Measurements from ENCODE around the gene GPRC5C. TPM values are rescaled to one million over a fixed set of nuclear protein-coding genes. Genes with fewer than 3 reads are reported as not detected.
A peak's percentile ranks its signal among the peaks of the same experiment; 100 is the strongest.

Gene GPRC5C
- total RNA-seq, 4 donors from 2014 or later, result 11.3 to 27.2 (median 14.3) TPM

DNA sequence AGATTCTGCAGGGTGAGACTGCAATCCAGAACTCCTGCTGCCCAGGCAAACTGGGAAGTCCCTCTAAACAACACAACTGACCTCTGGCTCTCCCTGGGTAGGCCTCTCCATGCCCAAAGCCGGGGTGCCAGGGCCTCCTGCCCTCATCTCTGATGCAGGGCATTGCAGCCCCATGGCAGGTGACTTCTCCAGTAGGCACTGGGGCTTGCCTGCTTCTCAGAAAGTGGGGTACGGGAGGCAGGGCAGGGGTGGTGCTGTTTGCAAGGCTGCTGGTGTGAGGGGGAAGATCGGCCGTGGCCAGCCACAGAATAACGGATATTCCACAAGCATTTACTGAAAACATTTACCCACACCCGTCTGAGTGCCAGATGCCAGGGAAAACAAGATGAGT is 4.1 kb upstream of the GPRC5C start:
- TF ChIP-seq, protein P1, sequence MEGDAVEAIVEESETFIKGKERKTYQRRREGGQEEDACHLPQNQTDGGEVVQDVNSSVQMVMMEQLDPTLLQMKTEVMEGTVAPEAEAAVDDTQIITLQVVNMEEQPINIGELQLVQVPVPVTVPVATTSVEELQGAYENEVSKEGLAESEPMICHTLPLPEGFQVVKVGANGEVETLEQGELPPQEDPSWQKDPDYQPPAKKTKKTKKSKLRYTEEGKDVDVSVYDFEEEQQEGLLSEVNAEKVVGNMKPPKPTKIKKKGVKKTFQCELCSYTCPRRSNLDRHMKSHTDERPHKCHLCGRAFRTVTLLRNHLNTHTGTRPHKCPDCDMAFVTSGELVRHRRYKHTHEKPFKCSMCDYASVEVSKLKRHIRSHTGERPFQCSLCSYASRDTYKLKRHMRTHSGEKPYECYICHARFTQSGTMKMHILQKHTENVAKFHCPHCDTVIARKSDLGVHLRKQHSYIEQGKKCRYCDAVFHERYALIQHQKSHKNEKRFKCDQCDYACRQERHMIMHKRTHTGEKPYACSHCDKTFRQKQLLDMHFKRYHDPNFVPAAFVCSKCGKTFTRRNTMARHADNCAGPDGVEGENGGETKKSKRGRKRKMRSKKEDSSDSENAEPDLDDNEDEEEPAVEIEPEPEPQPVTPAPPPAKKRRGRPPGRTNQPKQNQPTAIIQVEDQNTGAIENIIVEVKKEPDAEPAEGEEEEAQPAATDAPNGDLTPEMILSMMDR (IDR thresholded peaks at IDR 0.05), result no peak
- no peak for TF ChIP-seq POLR2A (IDR thresholded peaks at IDR 0.05)
- no peak for TF ChIP-seq POLR2AphosphoS5 (IDR thresholded peaks at IDR 0.05)
- TF ChIP-seq EP300 (IDR thresholded peaks at IDR 0.05), result no peak
- ATAC-seq, result no peak
- WGBS, 2 donors (ENCODE audit: low coverage in 1 of 2), result 100% methylated on average over 1 of the region's 6 CpGs; no CpG with 5 or more reads in 1 of the 2 donors
- no peaks in the 10 kb centered on the region for H3K36me3 ChIP-seq
- H3K4me1 ChIP-seq, result peaks cover 0 to 43% (median 16%) of the 10 kb centered on the region in 3 donors
- H3K27me3 ChIP-seq, result peaks cover 32% of the 10 kb centered on the region
- no peak overlapping the region for H3K4me3 ChIP-seq
- no peak overlapping the region for H3K27ac ChIP-seq
- H3K9me3 ChIP-seq, result no peaks in the 10 kb centered on the region

- no peaks in the 10 kb centered on the region for H3K9me3 ChIP-seq
- peaks cover 23% of the 10 kb centered on the region for H3K27me3 ChIP-seq
- H3K36me3 ChIP-seq, result no peaks in the 10 kb centered on the region
- 68% methylated on average over 8 of the region's 19 CpGs; no CpG with 5 or more reads in 1 of the 2 donors for WGBS, 2 donors (ENCODE audit: low coverage in 1 of 2)
- no peak for TF ChIP-seq POLR2AphosphoS5 (IDR thresholded peaks at IDR 0.05)
- no peak for TF ChIP-seq POLR2A (IDR thresholded peaks at IDR 0.05)
- TF ChIP-seq EP300 (IDR thresholded peaks at IDR 0.05), result no peak
- TF ChIP-seq, protein P1 (IDR thresholded peaks at IDR 0.05), result no peak
- H3K4me3 ChIP-seq, result peak overlapping the region in 1 of 2 donors; percentile 67
- peak overlapping the region; percentile 66 to 92 (median 88) for H3K27ac ChIP-seq
- H3K4me1 ChIP-seq, result peaks cover 0 to 56% (median 16%) of the 10 kb centered on the region in 3 donors
- ATAC-seq, result peak; percentile 21
Observed at GRCh38 chr17:74429604-74430384, 2.1 kb upstream of the GPRC5C start.

DNA sequence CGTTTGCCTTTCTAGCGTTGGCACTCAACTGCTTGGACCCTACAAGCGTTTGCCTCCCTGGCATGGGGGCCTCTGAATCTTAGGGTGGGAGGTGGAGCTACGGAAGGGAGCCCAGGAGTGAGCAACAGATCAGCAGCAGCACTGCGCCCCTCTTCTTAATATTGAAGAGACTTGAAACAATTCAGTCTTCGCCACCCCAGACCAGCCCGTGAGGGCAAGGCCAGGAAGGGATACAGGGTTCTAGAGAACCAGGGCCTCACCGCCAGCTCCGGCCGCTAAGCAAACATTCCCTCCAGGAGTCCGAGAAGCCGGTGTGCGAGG is 1.5 kb upstream of the GPRC5C start:
- Histone ChIP-seq H3K4me3 (peak overlapping the region; percentile 48 to 67), H3K9me3 (no peaks in the 10 kb centered on the region), H3K36me3 (no peaks in the 10 kb centered on the region), H3K4me1 (peaks cover 0 to 56% (median 16%) of the 10 kb centered on the region in 3 donors), H3K27me3 (peaks cover 21% of the 10 kb centered on the region), H3K27ac (peak overlapping the region; percentile 66 to 92 (median 88))
- TF ChIP-seq, protein P1 (IDR thresholded peaks at IDR 0.05), result no peak
- TF ChIP-seq POLR2A (IDR thresholded peaks at IDR 0.05) (no peak), POLR2AphosphoS5 (IDR thresholded peaks at IDR 0.05) (no peak), EP300 (IDR thresholded peaks at IDR 0.05) (no peak)
- 40% methylated on average over 1 of the region's 13 CpGs; no CpG with 5 or more reads in 1 of the 2 donors for WGBS, 2 donors (ENCODE audit: low coverage in 1 of 2)
- no peak for ATAC-seq

GRCh38 chr17:74430706-74431567 is 951 bp upstream of the GPRC5C start:
- H3K27ac ChIP-seq, result peak overlapping the region; percentile 66 to 92 (median 88)
- peak; percentile 24 for TF ChIP-seq EP300 (IDR thresholded peaks at IDR 0.05)
- peak; percentile 30 to 47 for TF ChIP-seq POLR2A (IDR thresholded peaks at IDR 0.05)
- TF ChIP-seq POLR2AphosphoS5 (IDR thresholded peaks at IDR 0.05), result peak; percentile 59
- TF ChIP-seq, protein P1 (IDR thresholded peaks at IDR 0.05), result peak in 1 of 4 experiments; percentile 15
- H3K36me3 ChIP-seq, result no peaks in the 10 kb centered on the region
- peak overlapping the region; percentile 48 to 67 for H3K4me3 ChIP-seq
- H3K4me1 ChIP-seq, result peaks cover 0 to 56% (median 16%) of the 10 kb centered on the region in 3 donors
- H3K27me3 ChIP-seq, result peaks cover 21% of the 10 kb centered on the region
- WGBS, 2 donors (ENCODE audit: low coverage in 1 of 2), result 0% methylated on average over 9 of the region's 67 CpGs; no CpG with 5 or more reads in 1 of the 2 donors
- no peaks in the 10 kb centered on the region for H3K9me3 ChIP-seq
- peak; percentile 78 for ATAC-seq
